Thyroid gland (tissue), 4 donors: ENCODE data around the gene DLG1. TPM values are rescaled to one million over a fixed set of nuclear protein-coding genes. Genes with fewer than 3 reads are reported as not detected.

Experiments used
- DNase-seq, 2 donors: peaks; one replicate each; pipeline ENCODE4 v3.0.0-alpha.2; 2019
- H3K27ac ChIP-seq, 3 donors: fragments of 200-600 bp; sonication (generic); 1 replicate in 2 of 3; 2 replicates in 1 of 3; pipeline ENCODE4 v1.5.1; 2016 to 2019; ENCODE audit warnings: mild to moderate bottlenecking in 1 of 3, moderate library complexity in 1 of 3
- H3K27me3 ChIP-seq: fragments of 200-600 bp; sonication (generic); one replicate; pipeline ENCODE4 v1.5.1; 2019
- H3K36me3 ChIP-seq, 2 donors: fragments of 200-600 bp; sonication (generic); one replicate each; pipeline ENCODE4 v1.5.1; 2016 to 2019
- H3K4me1 ChIP-seq, 2 donors: fragments of 200-600 bp; sonication (generic); one replicate each; pipeline ENCODE4 v1.5.1; 2017 to 2019
- H3K4me3 ChIP-seq, 3 donors: fragments of 200-600 bp; sonication (generic); replicated peaks in 1 of 3; 1 replicate in 2 of 3; 2 replicates in 1 of 3; pipeline ENCODE4 v1.5.1; 2016; ENCODE audit warnings: mild to moderate bottlenecking in 1 of 3
- H3K9me3 ChIP-seq: fragments of 200-600 bp; sonication (generic); one replicate; pipeline ENCODE4 v1.5.1; 2017
- POLR2A ChIP-seq, 2 donors: fragments of 450-650 bp; IDR thresholded peaks; one replicate each; pipeline ENCODE4 v1.6.1; 2017; ENCODE audit warnings: antibody characterized with exemption in 2 of 2, mild to moderate bottlenecking in 2 of 2, moderate library complexity in 1 of 2
- WGBS, 2 donors: methylation state at CpG; one replicate each; pipeline ENCODE4 v1.1.5; 2017; 5-methylcytosine and 5-hydroxymethylcytosine counted together
- intact Hi-C: fragments of 100-400 bp; cut with DNase I; formaldehyde crosslinking; loops from one replicate; pipeline ENCODE4 v1.15.1; 2023
- total RNA-seq, 4 donors: library from RNA; depleted of rRNA; stranded (reverse); fragments of >200 nt; gene quantifications; one replicate each; pipeline ENCODE4 v1.2.3, GENCODE V29; 2016
- TF ChIP-seq, protein P1 (sequence below), 6 experiments: fragments of 200-600 bp in 3 of 6; fragments of 450-650 bp in 3 of 6; sonication (generic) in 3 of 6; IDR thresholded peaks; one replicate each; pipeline ENCODE4 v1.5.1; 2016 to 2019; ENCODE audit warnings: antibody characterized with exemption in 6 of 6, mild to moderate bottlenecking in 2 of 6, inconsistent platforms in 1 of 6, moderate library complexity in 1 of 6

DLG1 gene
- total RNA-seq, 4 donors from 2014 or later = 111 to 233 (median 174) TPM

- Histone ChIP-seq H3K36me3 (no peaks in the 10 kb centered on the region), H3K27ac (no peak overlapping the region), H3K9me3 (no peaks in the 10 kb centered on the region), H3K27me3 (no peaks in the 10 kb centered on the region), H3K4me1 (peaks cover 8 to 23% of the 10 kb centered on the region in 2 donors), H3K4me3 (no peak overlapping the region)
- 79 to 82% methylated on average over 3 of the region's 3 CpGs for WGBS, 2 donors
- DNase-seq = no peak
- intact Hi-C loops = no loop called here
- TF ChIP-seq, protein P1, sequence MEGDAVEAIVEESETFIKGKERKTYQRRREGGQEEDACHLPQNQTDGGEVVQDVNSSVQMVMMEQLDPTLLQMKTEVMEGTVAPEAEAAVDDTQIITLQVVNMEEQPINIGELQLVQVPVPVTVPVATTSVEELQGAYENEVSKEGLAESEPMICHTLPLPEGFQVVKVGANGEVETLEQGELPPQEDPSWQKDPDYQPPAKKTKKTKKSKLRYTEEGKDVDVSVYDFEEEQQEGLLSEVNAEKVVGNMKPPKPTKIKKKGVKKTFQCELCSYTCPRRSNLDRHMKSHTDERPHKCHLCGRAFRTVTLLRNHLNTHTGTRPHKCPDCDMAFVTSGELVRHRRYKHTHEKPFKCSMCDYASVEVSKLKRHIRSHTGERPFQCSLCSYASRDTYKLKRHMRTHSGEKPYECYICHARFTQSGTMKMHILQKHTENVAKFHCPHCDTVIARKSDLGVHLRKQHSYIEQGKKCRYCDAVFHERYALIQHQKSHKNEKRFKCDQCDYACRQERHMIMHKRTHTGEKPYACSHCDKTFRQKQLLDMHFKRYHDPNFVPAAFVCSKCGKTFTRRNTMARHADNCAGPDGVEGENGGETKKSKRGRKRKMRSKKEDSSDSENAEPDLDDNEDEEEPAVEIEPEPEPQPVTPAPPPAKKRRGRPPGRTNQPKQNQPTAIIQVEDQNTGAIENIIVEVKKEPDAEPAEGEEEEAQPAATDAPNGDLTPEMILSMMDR (IDR thresholded peaks at IDR 0.05) = no peak
- TF ChIP-seq POLR2A (IDR thresholded peaks at IDR 0.05) = no peak
Measured at GRCh38 chr3:197269024-197269423, 29.4 kb downstream of the DLG1 start.

DNA sequence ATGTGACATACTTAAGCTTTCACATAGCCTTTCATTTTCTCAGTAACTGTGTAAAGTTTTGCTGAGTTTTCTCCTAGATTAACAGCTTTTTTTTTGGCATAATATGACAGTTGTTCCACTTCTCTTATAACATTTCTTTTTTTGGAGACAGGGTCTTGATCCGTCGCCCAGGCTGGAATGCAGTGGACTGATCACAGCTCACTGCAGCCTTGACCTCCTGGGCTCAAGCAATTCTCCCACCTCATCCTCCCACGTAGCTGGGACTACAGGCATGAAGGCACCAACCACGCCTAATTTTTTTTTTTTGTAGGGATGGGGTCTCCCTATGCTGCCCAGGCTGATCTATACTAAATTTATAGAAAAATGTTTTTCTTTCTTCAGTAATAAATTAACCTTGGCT, 30.1 kb downstream of the DLG1 start:
- intact Hi-C loops = no loop called here
- Histone ChIP-seq H3K36me3 (no peaks in the 10 kb centered on the region), H3K9me3 (no peaks in the 10 kb centered on the region), H3K27ac (no peak overlapping the region), H3K27me3 (no peaks in the 10 kb centered on the region), H3K4me3 (no peak overlapping the region), H3K4me1 (peaks cover 8 to 23% of the 10 kb centered on the region in 2 donors)
- no peak for DNase-seq
- WGBS, 2 donors = 69 to 77% methylated on average over 4 of the region's 4 CpGs
- no peak for TF ChIP-seq POLR2A (IDR thresholded peaks at IDR 0.05)
- TF ChIP-seq, protein P1 (IDR thresholded peaks at IDR 0.05) = no peak

DNA sequence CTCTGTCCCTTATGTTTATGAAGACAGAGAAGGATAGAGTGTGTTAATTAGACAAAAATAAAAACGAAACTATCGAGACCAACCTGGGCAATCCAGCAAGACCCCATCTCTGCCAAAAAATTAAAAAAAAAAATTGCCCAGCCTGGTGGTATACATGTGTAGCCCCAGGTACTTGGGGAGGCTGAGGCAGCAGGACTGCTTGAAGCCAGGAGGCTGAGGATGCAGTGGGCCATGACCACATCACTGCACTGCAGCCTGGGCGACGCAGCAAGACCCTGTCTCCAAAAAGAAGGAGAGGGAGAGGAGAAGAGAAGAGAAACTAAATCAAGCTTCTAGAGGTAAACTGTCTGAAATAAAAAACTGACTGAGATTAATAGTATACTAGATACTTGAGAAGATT, 32.1 kb downstream of the DLG1 start:
- no peaks in the 10 kb centered on the region for H3K36me3 ChIP-seq
- H3K4me3 ChIP-seq = no peak overlapping the region
- no peaks in the 10 kb centered on the region for H3K27me3 ChIP-seq
- H3K4me1 ChIP-seq = peaks cover 8 to 26% of the 10 kb centered on the region in 2 donors
- no peaks in the 10 kb centered on the region for H3K9me3 ChIP-seq
- H3K27ac ChIP-seq = no peak overlapping the region
- intact Hi-C loops = no loop called here
- 97 to 99% methylated on average over 4 of the region's 4 CpGs for WGBS, 2 donors
- DNase-seq = no peak
- TF ChIP-seq POLR2A (IDR thresholded peaks at IDR 0.05) = no peak
- TF ChIP-seq, protein P1 (IDR thresholded peaks at IDR 0.05) = no peak

GRCh38 chr3:197262709-197263108, 35.7 kb downstream of the DLG1 start:
- Histone ChIP-seq H3K4me1 (peaks cover 23 to 37% of the 10 kb centered on the region in 2 donors), H3K27ac (no peak overlapping the region), H3K4me3 (no peak overlapping the region), H3K36me3 (no peaks in the 10 kb centered on the region), H3K27me3 (no peaks in the 10 kb centered on the region), H3K9me3 (no peaks in the 10 kb centered on the region)
- TF ChIP-seq POLR2A (IDR thresholded peaks at IDR 0.05) = no peak
- TF ChIP-seq, protein P1 (IDR thresholded peaks at IDR 0.05) = no peak
- intact Hi-C loops = no loop called here
- no peak for DNase-seq

DNA sequence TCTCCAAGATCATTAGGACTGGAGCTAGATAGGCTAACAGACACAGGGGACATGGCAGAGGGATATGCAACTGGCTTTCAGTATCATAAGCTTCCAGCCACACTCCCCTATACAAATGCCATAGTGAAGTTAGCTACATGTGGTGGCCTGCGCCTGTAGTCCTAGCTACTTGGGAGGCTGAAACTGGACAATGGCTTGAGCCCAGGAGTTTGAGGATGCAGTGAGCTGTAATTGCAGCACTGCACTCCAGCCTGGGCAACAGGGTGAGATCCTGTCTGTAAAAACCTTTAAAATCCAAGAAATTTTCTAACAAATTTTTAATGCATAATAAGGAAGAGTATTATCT, 37.3 kb downstream of the DLG1 start:
- TF ChIP-seq POLR2A (IDR thresholded peaks at IDR 0.05) = no peak
- TF ChIP-seq, protein P1 (IDR thresholded peaks at IDR 0.05) = no peak
- H3K27ac ChIP-seq = peak overlapping the region in 1 of 3 donors; percentile 4
- no peak overlapping the region for H3K4me3 ChIP-seq
- DNase-seq = no peak
- H3K9me3 ChIP-seq = no peaks in the 10 kb centered on the region
- intact Hi-C loops = no loop called here
- 94 to 100% methylated on average over 1 of the region's 1 CpG for WGBS, 2 donors
- no peaks in the 10 kb centered on the region for H3K27me3 ChIP-seq
- H3K36me3 ChIP-seq = no peaks in the 10 kb centered on the region
- peaks cover 25 to 45% of the 10 kb centered on the region in 2 donors for H3K4me1 ChIP-seq
